GM06990 (cell line): ENCODE data around the gene CITED4.

Source experiments
- DNase-seq: peaks from one replicate; pipeline ENCODE4 v3.0.0-alpha.2; 2011; ENCODE audit not compliant: insufficient read length; ENCODE audit errors: extremely low read depth
- H3K27me3 ChIP-seq: replicated peaks from 2 replicates; pipeline ENCODE4 v1.6.0; 2011; ENCODE audit warnings: low read length; ENCODE audit not compliant: control insufficient read depth, insufficient read depth
- H3K36me3 ChIP-seq: 2 replicates; pipeline ENCODE4 v1.5.1; 2011; ENCODE audit warnings: low read length; ENCODE audit not compliant: control insufficient read depth, insufficient read depth
- H3K4me3 ChIP-seq: replicated peaks from 2 replicates; pipeline ENCODE4 v1.5.1; 2011; ENCODE audit warnings: low read depth, mild to moderate bottlenecking, control low read depth, low read length
- CTCF ChIP-seq: IDR thresholded peaks from 2 replicates; pipeline ENCODE4 v1.5.1; 2011; ENCODE audit warnings: low read length, control low read depth, mild to moderate bottlenecking, inconsistent platforms; ENCODE audit not compliant: insufficient read depth, poor library complexity, severe bottlenecking

CITED4 gene

GRCh38 chr1:40818264-40818961 is 43.8 kb downstream of the CITED4 start:
- Histone ChIP-seq H3K36me3 (no peaks in the 10 kb centered on the region), H3K27me3 (no peaks in the 10 kb centered on the region; the same call in 1 of the 2 replicates), H3K4me3 (peak overlapping the region; percentile 54)
- no peak for TF ChIP-seq CTCF
- peak; percentile 71 for DNase-seq

GRCh38 chr1:40817791-40818263 is 44.3 kb downstream of the CITED4 start:
- no peaks in the 10 kb centered on the region for H3K36me3 ChIP-seq
- no peak for DNase-seq
- H3K4me3 ChIP-seq, result peak overlapping the region; percentile 54
- H3K27me3 ChIP-seq, result no peaks in the 10 kb centered on the region; the same call in 1 of the 2 replicates
- no peak for TF ChIP-seq CTCF

DNA sequence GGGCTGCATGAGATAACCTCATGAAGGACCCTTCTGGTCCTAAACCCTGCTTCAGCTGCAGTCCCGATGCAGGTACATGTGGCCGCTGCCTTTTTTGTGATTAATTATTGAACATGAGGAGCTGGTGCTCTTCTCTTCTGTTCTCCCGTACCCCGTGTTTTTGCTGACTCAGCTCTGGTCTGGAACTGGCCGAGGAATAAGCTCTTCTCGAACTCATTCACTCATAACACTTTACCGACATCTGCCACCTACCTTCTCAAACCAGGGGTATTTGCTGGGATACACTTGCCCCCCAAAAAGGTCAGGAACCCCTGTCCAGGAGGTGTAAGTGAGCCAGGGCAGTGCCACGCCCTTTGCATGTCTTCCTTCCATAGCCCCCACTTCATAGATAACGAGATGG is 46.7 kb downstream of the CITED4 start:
- TF ChIP-seq CTCF, result no peak
- no peak for DNase-seq
- H3K27me3 ChIP-seq, result no peaks in the 10 kb centered on the region; the same call in 1 of the 2 replicates
- H3K36me3 ChIP-seq, result no peaks in the 10 kb centered on the region
- no peak overlapping the region for H3K4me3 ChIP-seq
